Glutamatergic neuron (in vitro differentiated cells): ENCODE data around the gene MAPK6. TPM values are rescaled to one million over a fixed set of nuclear protein-coding genes. Genes with fewer than 3 reads are reported as not detected.
A peak's percentile ranks its signal among the peaks of the same experiment; 100 is the strongest.

ENCODE experiments used
- DNase-seq: peaks from one replicate; pipeline ENCODE4 v3.0.0; 2022
- H3K27ac Mint-ChIP-seq: one replicate; pipeline ENCODE4 v1.8.0; 2020; ENCODE audit warnings: mild to moderate bottlenecking, mixed read lengths, inconsistent platforms; ENCODE audit not compliant: unreplicated experiment
- H3K27me3 Mint-ChIP-seq: one replicate; pipeline ENCODE4 v1.8.0; 2020; ENCODE audit warnings: mild to moderate bottlenecking, moderate library complexity, mixed read lengths, inconsistent platforms; ENCODE audit not compliant: unreplicated experiment
- H3K36me3 Mint-ChIP-seq: one replicate; pipeline ENCODE4 v1.8.0; 2020; ENCODE audit warnings: mild to moderate bottlenecking, mixed read lengths, inconsistent platforms; ENCODE audit not compliant: unreplicated experiment
- H3K4me1 Mint-ChIP-seq: one replicate; pipeline ENCODE4 v1.8.0; 2020; ENCODE audit warnings: mild to moderate bottlenecking, low read depth, mixed read lengths, inconsistent platforms; ENCODE audit not compliant: unreplicated experiment
- H3K4me3 Mint-ChIP-seq: one replicate; pipeline ENCODE4 v1.8.0; 2020; ENCODE audit warnings: mild to moderate bottlenecking, mixed read lengths, inconsistent platforms; ENCODE audit not compliant: unreplicated experiment
- H3K9me3 Mint-ChIP-seq: one replicate; pipeline ENCODE4 v1.8.0; 2020; ENCODE audit warnings: mild to moderate bottlenecking, moderate library complexity, mixed read lengths, inconsistent platforms; ENCODE audit not compliant: unreplicated experiment
- total RNA-seq: library from RNA; stranded (reverse); fragmentation: NEBNext Ultra II Directional; extraction: Animal tissue kit (Norgen Biotek cat#: 25700); gene quantifications from one replicate; pipeline ENCODE4 v1.2.1, GENCODE V29; 2021; ENCODE audit not compliant: unreplicated experiment
- TF ChIP-seq, protein P1 (sequence below): fragments of 200-600 bp; sonication (generic); IDR thresholded peaks from one replicate; pipeline ENCODE4 v1.5.0; 2021; ENCODE audit not compliant: partially characterized antibody, unreplicated experiment

MAPK6 gene
- total RNA-seq, 1 donor from 2014 or later, result 109 TPM

- no peak for DNase-seq
- no peak overlapping the region for H3K27ac Mint-ChIP-seq
- peaks cover 4% of the 10 kb centered on the region for H3K4me1 Mint-ChIP-seq
- H3K27me3 Mint-ChIP-seq, result peaks cover 20% of the 10 kb centered on the region
- peaks cover 11% of the 10 kb centered on the region for H3K9me3 Mint-ChIP-seq
- H3K36me3 Mint-ChIP-seq, result peaks cover 4% of the 10 kb centered on the region
- no peak overlapping the region for H3K4me3 Mint-ChIP-seq
- TF ChIP-seq, protein P1, sequence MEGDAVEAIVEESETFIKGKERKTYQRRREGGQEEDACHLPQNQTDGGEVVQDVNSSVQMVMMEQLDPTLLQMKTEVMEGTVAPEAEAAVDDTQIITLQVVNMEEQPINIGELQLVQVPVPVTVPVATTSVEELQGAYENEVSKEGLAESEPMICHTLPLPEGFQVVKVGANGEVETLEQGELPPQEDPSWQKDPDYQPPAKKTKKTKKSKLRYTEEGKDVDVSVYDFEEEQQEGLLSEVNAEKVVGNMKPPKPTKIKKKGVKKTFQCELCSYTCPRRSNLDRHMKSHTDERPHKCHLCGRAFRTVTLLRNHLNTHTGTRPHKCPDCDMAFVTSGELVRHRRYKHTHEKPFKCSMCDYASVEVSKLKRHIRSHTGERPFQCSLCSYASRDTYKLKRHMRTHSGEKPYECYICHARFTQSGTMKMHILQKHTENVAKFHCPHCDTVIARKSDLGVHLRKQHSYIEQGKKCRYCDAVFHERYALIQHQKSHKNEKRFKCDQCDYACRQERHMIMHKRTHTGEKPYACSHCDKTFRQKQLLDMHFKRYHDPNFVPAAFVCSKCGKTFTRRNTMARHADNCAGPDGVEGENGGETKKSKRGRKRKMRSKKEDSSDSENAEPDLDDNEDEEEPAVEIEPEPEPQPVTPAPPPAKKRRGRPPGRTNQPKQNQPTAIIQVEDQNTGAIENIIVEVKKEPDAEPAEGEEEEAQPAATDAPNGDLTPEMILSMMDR, result no peak
These were observed 2.7 kb upstream of the MAPK6 start for GRCh38 chr15:52016316-52016715.

DNA sequence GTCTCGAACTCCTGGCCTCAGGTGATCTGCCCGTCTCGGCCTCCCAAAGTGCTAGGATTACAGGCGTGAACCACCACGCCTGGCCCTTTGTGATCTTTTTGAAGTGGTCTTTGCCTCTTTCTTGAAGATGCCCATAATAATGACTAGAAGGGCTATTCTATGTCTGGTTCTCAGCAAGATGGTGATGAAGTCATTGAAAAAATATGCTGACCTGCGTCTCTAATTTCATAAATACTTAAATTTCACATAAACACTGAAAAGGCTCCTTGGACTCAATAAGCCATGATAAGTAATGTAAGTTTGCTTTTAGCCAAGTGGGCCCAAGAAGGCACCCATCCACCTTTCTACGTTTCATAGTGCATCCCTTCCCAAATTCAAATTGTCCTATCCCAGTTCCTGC, 775 bp upstream of the MAPK6 start:
- H3K36me3 Mint-ChIP-seq, result peaks cover 4% of the 10 kb centered on the region
- H3K27me3 Mint-ChIP-seq, result peaks cover 18% of the 10 kb centered on the region
- H3K4me3 Mint-ChIP-seq, result peak overlapping the region; percentile 90
- peaks cover 11% of the 10 kb centered on the region for H3K9me3 Mint-ChIP-seq
- H3K27ac Mint-ChIP-seq, result peak overlapping the region; percentile 81
- no peak for DNase-seq
- peaks cover 5% of the 10 kb centered on the region for H3K4me1 Mint-ChIP-seq
- TF ChIP-seq, protein P1, result no peak

DNA sequence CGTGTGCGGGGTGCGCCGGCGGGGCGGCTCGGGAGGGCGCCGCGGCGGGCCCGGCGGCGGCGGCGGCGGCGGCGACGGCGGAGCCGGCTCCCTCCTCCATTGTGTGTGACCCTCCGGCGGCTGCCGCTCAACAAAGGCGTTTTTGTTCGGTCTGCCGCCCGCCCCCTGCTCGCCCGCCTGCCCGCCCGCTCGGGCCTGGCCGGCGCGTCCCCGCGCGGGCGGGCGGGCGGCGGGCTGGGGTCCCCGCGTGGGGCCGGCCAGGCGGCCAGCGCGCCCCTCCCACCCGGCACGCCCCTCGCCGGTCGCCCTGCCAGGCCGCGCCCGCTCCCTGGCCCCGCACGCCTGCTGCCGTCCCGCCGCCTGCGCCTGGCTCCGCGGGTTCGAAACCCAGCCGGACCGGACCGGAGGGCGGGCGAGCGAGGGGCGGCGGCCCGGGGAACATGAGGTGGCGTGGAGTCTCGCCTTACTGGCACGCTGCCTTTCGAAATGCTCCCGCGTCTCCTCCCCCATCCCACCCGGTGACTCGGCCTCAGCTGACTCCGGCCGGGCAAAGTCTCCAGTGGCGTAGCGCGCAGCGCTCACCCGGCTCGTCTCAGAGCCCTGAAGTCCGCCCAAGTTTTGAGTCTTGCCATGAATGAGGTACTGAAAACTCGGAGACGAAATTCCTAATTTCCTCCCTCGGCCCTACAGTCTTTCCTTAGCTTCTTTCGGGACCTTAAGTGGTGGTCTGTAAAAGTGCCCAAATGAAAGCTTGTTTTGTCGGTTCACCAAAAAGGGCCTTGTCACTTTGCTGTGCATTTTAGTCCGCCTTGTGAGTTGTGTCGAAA, 588 bp downstream of the MAPK6 start:
- TF ChIP-seq, protein P1, result no peak
- Mint-ChIP-seq H3K27me3 (peaks cover 16% of the 10 kb centered on the region), H3K27ac (peak overlapping the region; percentile 95), H3K36me3 (peaks cover 4% of the 10 kb centered on the region), H3K4me3 (peak overlapping the region; percentile 90), H3K9me3 (peaks cover 11% of the 10 kb centered on the region), H3K4me1 (peaks cover 5% of the 10 kb centered on the region)
- DNase-seq, result peak; percentile 79

DNA sequence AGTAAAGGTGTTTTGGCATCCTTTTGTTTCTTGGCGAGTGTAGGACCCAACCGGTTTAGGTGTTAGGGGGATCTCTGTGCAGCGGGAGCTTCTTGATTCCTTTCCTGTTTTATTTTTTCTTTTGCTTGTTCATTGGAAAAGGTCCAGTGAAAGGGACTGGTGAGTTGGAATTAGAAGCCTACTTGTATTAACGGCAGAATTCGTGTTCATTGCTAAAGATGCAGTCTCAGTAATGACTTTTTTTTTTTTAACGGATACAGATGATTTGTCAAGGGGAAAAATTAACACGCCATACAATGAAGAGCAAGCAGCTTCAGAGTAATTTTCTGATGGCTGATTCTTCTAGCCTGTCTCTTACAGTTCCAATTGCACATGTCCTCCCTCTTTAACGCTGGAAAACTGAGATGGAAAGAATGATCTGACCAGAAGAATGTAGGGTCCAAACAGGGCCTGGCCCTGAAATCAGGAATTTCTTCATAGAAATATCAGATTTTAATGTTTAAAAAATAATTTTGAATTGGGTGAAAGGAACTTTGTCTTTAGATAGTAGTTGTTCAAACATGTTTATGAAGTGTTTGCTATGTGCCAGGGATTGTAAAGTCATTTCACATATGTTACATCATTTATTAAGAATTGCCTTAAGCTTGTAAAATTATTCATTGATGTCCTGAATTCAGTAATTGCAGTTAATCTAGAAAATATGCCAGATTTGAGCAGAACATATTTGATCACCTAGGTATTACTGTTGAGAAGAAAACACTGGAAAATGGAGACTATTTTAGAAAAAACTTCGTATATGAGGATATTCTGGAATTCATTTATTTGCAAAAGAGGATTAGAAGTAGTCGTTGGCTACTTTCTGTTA, 1.4 kb downstream of the MAPK6 start:
- Mint-ChIP-seq H3K27me3 (peaks cover 15% of the 10 kb centered on the region), H3K9me3 (peaks cover 11% of the 10 kb centered on the region), H3K36me3 (peaks cover 4% of the 10 kb centered on the region), H3K4me3 (peak overlapping the region; percentile 90), H3K27ac (peak overlapping the region; percentile 91), H3K4me1 (peaks cover 5% of the 10 kb centered on the region)
- TF ChIP-seq, protein P1, result no peak
- no peak for DNase-seq
